RWPE1 (cell line): ENCODE results near the gene KNTC1.

Experiments used
- CTCF ChIA-PET: fragments of 350-600 bp; sonication (Branson Sonifier 250); formaldehyde crosslinking; extraction: SDS; loops from one replicate; lab custom pipeline; 2021; lab: Yijun Ruan, JAX
- POLR2A ChIA-PET: fragments of 400-600 bp; formaldehyde crosslinking; extraction: SDS; loops from one replicate; lab custom pipeline; 2020; ENCODE audit warnings: antibody characterized with exemption; ENCODE audit not compliant: low non-redundant PET; lab: Yijun Ruan, JAX
- DNase-seq: peaks from one replicate; pipeline ENCODE4 v3.0.0; 2012; ENCODE audit warnings: low spot score
- H3K27ac ChIP-seq: fragments of 450-650 bp; 2 replicates; pipeline ENCODE4 v1.5.1; 2017
- CTCF ChIP-seq: fragments of 450-650 bp; conservative IDR thresholded peaks from 2 replicates; pipeline ENCODE4 v1.5.1; 2017; ENCODE audit warnings: low read depth, mild to moderate bottlenecking

Gene KNTC1

GRCh38 chr12:122533856-122534255 is 6.8 kb downstream of the KNTC1 start:
- H3K27ac ChIP-seq: no peak overlapping the region
- ChIA-PET CTCF (no interaction called here), POLR2A (no interaction called here)
- no peak for TF ChIP-seq CTCF
- DNase-seq: no peak

GRCh38 chr12:122537021-122537420 is 10.0 kb downstream of the KNTC1 start:
- CTCF ChIA-PET: no interaction called here
- H3K27ac ChIP-seq: no peak overlapping the region
- POLR2A ChIA-PET: no interaction called here
- no peak for TF ChIP-seq CTCF
- DNase-seq: no peak

GRCh38 chr12:122538496-122538895 is 11.4 kb downstream of the KNTC1 start:
- DNase-seq: no peak
- TF ChIP-seq CTCF: no peak
- ChIA-PET CTCF (no interaction called here), POLR2A (no interaction called here)
- H3K27ac ChIP-seq: no peak overlapping the region

GRCh38 chr12:122544537-122544936 is 17.5 kb downstream of the KNTC1 start:
- no peak for TF ChIP-seq CTCF
- ChIA-PET CTCF (no interaction called here), POLR2A (interaction anchor here (0.6 kb wide), 1 partner anchor 36 kb away, joined by 6 read pairs; no protein-coding TSS in a partner anchor)
- no peak for DNase-seq
- no peak overlapping the region for H3K27ac ChIP-seq

- no peak for DNase-seq
- ChIA-PET POLR2A (no interaction called here), CTCF (no interaction called here)
- no peak overlapping the region for H3K27ac ChIP-seq
- no peak for TF ChIP-seq CTCF
Measured at GRCh38 chr12:122545855-122546254, 18.8 kb downstream of the KNTC1 start.

GRCh38 chr12:122547330-122547729 is 20.3 kb downstream of the KNTC1 start:
- H3K27ac ChIP-seq: no peak overlapping the region; the same call in 1 of the 2 replicates
- TF ChIP-seq CTCF: no peak
- ChIA-PET POLR2A (no interaction called here), CTCF (no interaction called here)
- DNase-seq: no peak
